Measurements from ENCODE around the gene HESX1. TPM values are rescaled to one million over a fixed set of nuclear protein-coding genes. Genes with fewer than 3 reads are reported as not detected.
A peak's percentile ranks its signal among the peaks of the same experiment; 100 is the strongest.

HESX1 gene
- total and polyA plus RNA-seq, 12 donors = 0.79 to 3.7 (median 1.5) TPM; not detected in 1

DNA sequence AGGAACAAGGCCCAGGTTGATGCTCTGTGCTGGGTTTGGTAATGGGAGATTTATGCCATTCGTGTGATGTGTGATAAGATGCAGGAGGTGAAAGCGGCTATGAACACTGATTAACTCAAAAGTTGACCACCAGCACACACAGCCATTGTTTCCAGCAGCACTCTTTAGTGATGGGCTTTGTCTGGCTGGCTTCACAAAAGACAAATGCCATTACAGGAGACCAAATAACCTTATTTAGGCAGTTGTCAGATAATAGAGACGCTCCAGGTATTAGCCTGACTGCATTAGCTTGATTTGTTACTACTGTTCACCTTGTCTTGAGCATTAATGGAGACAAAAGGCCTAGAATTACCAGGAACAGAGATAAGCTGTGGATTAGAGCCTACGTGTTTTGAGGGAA, 5.1 kb downstream of the HESX1 start:
- intact Hi-C loops (cut with DNase I) = no loop called here
- Histone ChIP-seq H3K9me3 (replicated peaks in 1 of 3) (no peaks in the 10 kb centered on the region), H3K4me1 (replicated peaks in 1 of 2) (no peaks in the 10 kb centered on the region), H3K4me3 (no peak overlapping the region), H3K27me3 (no peaks in the 10 kb centered on the region), H3K36me3 (replicated peaks in 1 of 2) (no peaks in the 10 kb centered on the region), H3K27ac (no peak overlapping the region)
- whole genome bisulfite sequencing, 4 donors = 85 to 89% (median 87%) methylated on average over 4 of the region's 4 CpGs
- TF ChIP-seq, protein P1, sequence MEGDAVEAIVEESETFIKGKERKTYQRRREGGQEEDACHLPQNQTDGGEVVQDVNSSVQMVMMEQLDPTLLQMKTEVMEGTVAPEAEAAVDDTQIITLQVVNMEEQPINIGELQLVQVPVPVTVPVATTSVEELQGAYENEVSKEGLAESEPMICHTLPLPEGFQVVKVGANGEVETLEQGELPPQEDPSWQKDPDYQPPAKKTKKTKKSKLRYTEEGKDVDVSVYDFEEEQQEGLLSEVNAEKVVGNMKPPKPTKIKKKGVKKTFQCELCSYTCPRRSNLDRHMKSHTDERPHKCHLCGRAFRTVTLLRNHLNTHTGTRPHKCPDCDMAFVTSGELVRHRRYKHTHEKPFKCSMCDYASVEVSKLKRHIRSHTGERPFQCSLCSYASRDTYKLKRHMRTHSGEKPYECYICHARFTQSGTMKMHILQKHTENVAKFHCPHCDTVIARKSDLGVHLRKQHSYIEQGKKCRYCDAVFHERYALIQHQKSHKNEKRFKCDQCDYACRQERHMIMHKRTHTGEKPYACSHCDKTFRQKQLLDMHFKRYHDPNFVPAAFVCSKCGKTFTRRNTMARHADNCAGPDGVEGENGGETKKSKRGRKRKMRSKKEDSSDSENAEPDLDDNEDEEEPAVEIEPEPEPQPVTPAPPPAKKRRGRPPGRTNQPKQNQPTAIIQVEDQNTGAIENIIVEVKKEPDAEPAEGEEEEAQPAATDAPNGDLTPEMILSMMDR (IDR thresholded peaks at IDR 0.05) = no peak
- TF ChIP-seq POLR2A (IDR thresholded peaks at IDR 0.05) = no peak
- DNase-seq = no peak

DNA sequence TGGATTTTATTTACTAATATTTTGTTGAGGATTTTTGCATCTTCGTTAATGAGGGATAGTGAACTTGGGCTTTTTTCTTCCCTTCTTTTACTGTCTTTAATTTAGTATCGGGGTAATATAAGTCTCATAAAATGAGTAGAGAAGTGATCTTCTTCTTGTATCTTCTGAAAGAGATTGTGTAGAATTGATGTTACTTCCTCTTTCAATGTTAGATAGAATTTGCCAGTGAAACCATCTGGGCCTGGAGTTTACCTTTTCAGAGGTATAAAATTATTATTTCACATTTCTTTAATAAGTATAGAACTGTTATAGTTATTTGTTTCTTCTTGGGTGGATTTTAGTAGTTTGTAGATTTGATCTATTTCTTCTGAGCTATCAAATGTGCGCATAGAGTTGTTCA, 7.8 kb downstream of the HESX1 start:
- TF ChIP-seq, protein P1 (IDR thresholded peaks at IDR 0.05) = no peak
- no peak for TF ChIP-seq POLR2A (IDR thresholded peaks at IDR 0.05)
- no peaks in the 10 kb centered on the region for H3K4me1 ChIP-seq (replicated peaks in 1 of 2)
- no peak overlapping the region for H3K27ac ChIP-seq
- no peaks in the 10 kb centered on the region for H3K36me3 ChIP-seq (replicated peaks in 1 of 2)
- no peak overlapping the region for H3K4me3 ChIP-seq
- intact Hi-C loops (cut with DNase I) = no loop called here
- no peaks in the 10 kb centered on the region for H3K9me3 ChIP-seq (replicated peaks in 1 of 3)
- no peak for DNase-seq
- H3K27me3 ChIP-seq = no peaks in the 10 kb centered on the region
- WGBS, 4 donors = 90 to 98% (median 92%) methylated on average over 3 of the region's 3 CpGs

DNA sequence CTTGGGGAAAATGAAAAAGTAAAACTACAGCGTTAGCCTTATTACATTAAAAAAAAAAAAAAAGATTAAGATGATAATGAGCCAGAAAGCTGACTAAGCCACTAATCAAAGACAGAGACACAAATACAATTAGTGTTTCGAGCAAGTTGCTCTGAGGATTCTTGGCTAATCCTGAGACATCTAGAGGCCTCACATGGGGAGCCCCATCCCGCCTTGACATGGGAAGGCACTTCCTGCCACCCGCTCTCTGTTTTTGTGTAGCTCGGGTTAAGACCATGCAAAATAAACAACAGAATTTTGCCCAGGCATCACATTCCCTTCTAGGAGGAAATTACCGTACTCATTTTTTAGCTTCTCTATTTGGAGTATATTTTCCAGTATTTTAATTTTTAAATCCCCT, 15.3 kb downstream of the HESX1 start:
- TF ChIP-seq POLR2A (IDR thresholded peaks at IDR 0.05) = no peak
- TF ChIP-seq, protein P1 (IDR thresholded peaks at IDR 0.05) = no peak
- 52 to 62% (median 57%) methylated on average over 6 of the region's 6 CpGs for WGBS, 4 donors
- H3K4me3 ChIP-seq = no peak overlapping the region
- no peak overlapping the region for H3K27ac ChIP-seq
- H3K4me1 ChIP-seq (replicated peaks in 1 of 2) = no peaks in the 10 kb centered on the region
- intact Hi-C loops (cut with DNase I) = no loop called here
- no peak for DNase-seq
- no peaks in the 10 kb centered on the region for H3K9me3 ChIP-seq (replicated peaks in 1 of 3)
- H3K36me3 ChIP-seq (replicated peaks in 1 of 2) = no peaks in the 10 kb centered on the region
- no peaks in the 10 kb centered on the region for H3K27me3 ChIP-seq

DNA sequence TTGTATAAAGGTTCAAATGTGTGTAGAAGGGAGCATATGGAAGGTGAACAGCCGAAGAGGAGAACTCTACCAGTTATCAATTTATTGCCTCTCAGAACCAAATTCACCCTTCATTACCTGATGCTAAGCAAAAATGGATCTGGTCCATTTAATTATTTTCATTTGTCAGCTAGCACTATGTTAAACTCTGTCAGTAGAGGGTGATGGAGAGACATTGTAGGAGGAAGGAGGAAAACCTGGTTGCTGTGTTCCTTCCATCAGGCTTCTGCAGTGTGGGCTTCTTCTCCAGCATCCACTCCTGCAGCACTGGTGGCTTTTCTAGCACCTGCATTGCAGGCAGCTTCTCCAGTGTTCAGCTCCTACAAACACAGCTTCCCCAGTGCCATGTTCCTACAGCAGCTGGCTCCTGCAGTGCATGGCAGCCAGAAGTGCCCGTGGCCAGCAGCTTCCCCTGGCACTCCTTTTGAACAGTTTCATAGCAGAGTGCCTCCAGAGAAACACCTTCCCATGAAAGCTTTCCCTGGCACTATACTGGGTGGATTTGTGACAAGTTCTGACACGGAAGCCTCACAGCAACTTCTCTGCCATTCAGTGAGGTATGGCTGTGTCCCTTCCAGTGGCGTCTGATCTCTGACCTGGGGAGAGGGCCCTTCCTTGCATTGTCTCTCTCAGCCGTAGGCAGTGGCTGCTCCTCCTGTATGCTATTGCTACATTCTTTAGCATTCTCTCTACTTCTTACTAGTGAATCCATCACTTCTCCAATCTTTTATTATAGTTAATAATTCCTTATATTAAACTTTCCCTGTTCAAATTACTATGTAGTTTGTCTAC, 20.0 kb downstream of the HESX1 start:
- H3K27me3 ChIP-seq = no peaks in the 10 kb centered on the region
- TF ChIP-seq, protein P1 (IDR thresholded peaks at IDR 0.05) = peak in 2 of 6 experiments; percentile 24 to 33
- no peak for TF ChIP-seq POLR2A (IDR thresholded peaks at IDR 0.05)
- H3K4me3 ChIP-seq = no peak overlapping the region
- no peak overlapping the region for H3K27ac ChIP-seq
- intact Hi-C loops (cut with DNase I) = loop anchor here in 1 of 2 donors (10.0 kb wide), 1 partner anchor 45 kb away; the partner anchor contains the start of gene APPL1
- no peak for DNase-seq
- H3K9me3 ChIP-seq (replicated peaks in 1 of 3) = no peaks in the 10 kb centered on the region
- H3K36me3 ChIP-seq (replicated peaks in 1 of 2) = no peaks in the 10 kb centered on the region
- 68 to 81% (median 74%) methylated on average over 5 of the region's 5 CpGs for WGBS, 4 donors
- H3K4me1 ChIP-seq (replicated peaks in 1 of 2) = no peaks in the 10 kb centered on the region

Data from adrenal gland (tissue), 12 donors.